B cell (primary cell): ENCODE data around the gene POMP. TPM values are rescaled to one million over a fixed set of nuclear protein-coding genes. Genes with fewer than 3 reads are reported as not detected.
A peak's percentile ranks its signal among the peaks of the same experiment; 100 is the strongest.

ENCODE experiments used
- ATAC-seq: fragments of 200-7000 bp; cut with Tn5 transposase; one replicate; pipeline ENCODE4 v1.10.0; 2021; ENCODE audit warnings: low read depth, mild to moderate bottlenecking, moderate number of reproducible peaks, moderate library complexity
- CTCF ChIA-PET: fragments of 350-600 bp; sonication (Branson Sonifier 250); formaldehyde crosslinking; loops from one replicate; lab custom pipeline; 2021; ENCODE audit warnings: antibody characterized with exemption, inconsistent platforms; lab: Charles Lee
- POLR2A ChIA-PET: fragments of 350-600 bp; sonication (Branson Sonifier 250); formaldehyde crosslinking; loops from one replicate; lab custom pipeline; 2021; ENCODE audit warnings: antibody characterized with exemption; lab: Charles Lee
- DNase-seq: peaks from one replicate; pipeline ENCODE4 v3.0.0; 2013
- H2AFZ ChIP-seq: 2 replicates; pipeline ENCODE4 v1.6.1; 2012; ENCODE audit warnings: mild to moderate bottlenecking, low read depth, low read length; ENCODE audit not compliant: insufficient read depth, poor library complexity, severe bottlenecking
- H3K27ac ChIP-seq, 2 donors: 1 replicate in 1 of 2; 2 replicates in 1 of 2; pipeline ENCODE4 v1.5.1; 2012 to 2013; ENCODE audit warnings: low read length in 2 of 2, mild to moderate bottlenecking in 2 of 2, moderate library complexity in 1 of 2
- H3K27me3 ChIP-seq, 4 experiments: fragments of 200-600 bp in 1 of 4; sonication (generic) in 1 of 4; replicated peaks in 1 of 4; 1 replicate in 2 of 4; 2 replicates in 2 of 4; pipeline versions ENCODE4 v1.6.1 to v1.7.0; 2013 to 2016; ENCODE audit warnings: low read length in 3 of 4, mild to moderate bottlenecking in 2 of 4, mixed read lengths in 1 of 4, moderate library complexity in 1 of 4; ENCODE audit not compliant: insufficient read depth in 4 of 4, control insufficient read depth in 3 of 4; ENCODE audit errors: control extremely low read depth in 1 of 4
- H3K36me3 ChIP-seq, 2 experiments: replicated peaks in 1 of 2; 1 replicate in 1 of 2; 2 replicates in 1 of 2; pipeline versions ENCODE4 v1.6.1 to v1.7.1; 2013; ENCODE audit warnings: low read length in 1 of 2; ENCODE audit not compliant: insufficient read depth in 2 of 2, control insufficient read depth in 1 of 2; ENCODE audit errors: control extremely low read depth in 1 of 2, extremely low read depth in 1 of 2
- H3K4me1 ChIP-seq, 2 donors: fragments of 200-600 bp in 1 of 2; sonication (generic) in 1 of 2; 1 replicate in 1 of 2; 2 replicates in 1 of 2; pipeline versions ENCODE4 v1.5.1 to v1.6.1; 2013 to 2017; ENCODE audit warnings: low read length in 2 of 2; ENCODE audit not compliant: control insufficient read depth in 2 of 2, insufficient read depth in 2 of 2
- H3K4me2 ChIP-seq: replicated peaks from 2 replicates; pipeline ENCODE3; 2012; ENCODE audit warnings: mild to moderate bottlenecking, low read depth, low read length; ENCODE audit not compliant: poor library complexity, severe bottlenecking
- H3K4me3 ChIP-seq, 5 experiments: fragments of 200-600 bp in 1 of 5; sonication (generic) in 1 of 5; 1 replicate in 3 of 5; 2 replicates in 2 of 5; pipeline versions ENCODE4 v1.5.1 to v1.7.0; 2011 to 2016; ENCODE audit warnings: low read length in 4 of 5, mild to moderate bottlenecking in 4 of 5, low read depth in 2 of 5, control low read depth in 1 of 5, moderate library complexity in 1 of 5; ENCODE audit not compliant: insufficient read depth in 1 of 5; ENCODE audit errors: control extremely low read depth in 1 of 5, extremely low read depth in 1 of 5
- H3K79me2 ChIP-seq: fragments of 200-600 bp; sonication (generic); one replicate; pipeline ENCODE4 v1.6.0; 2016; ENCODE audit warnings: low read length; ENCODE audit not compliant: control insufficient read depth, insufficient read depth
- H3K9ac ChIP-seq: fragments of 200-600 bp; sonication (generic); 2 replicates; pipeline ENCODE4 v1.6.1; 2017; ENCODE audit warnings: mild to moderate bottlenecking, low read length, moderate library complexity
- H3K9me3 ChIP-seq, 3 donors: one replicate each; pipeline versions ENCODE4 v1.6.1 to v1.7.1; 2013; ENCODE audit warnings: low read length in 2 of 3; ENCODE audit not compliant: control insufficient read depth in 2 of 3, insufficient read depth in 1 of 3; ENCODE audit errors: control extremely low read depth in 1 of 3
- H4K20me1 ChIP-seq: 2 replicates; pipeline ENCODE4 v1.6.0; 2012; ENCODE audit warnings: mild to moderate bottlenecking, low read length; ENCODE audit not compliant: insufficient read depth, control insufficient read depth, poor library complexity, severe bottlenecking
- H3K27ac Mint-ChIP-seq: one replicate; pipeline ENCODE4 v1.8.0; 2021; ENCODE audit warnings: mixed read lengths
- H3K27me3 Mint-ChIP-seq: one replicate; pipeline ENCODE4 v1.8.0; 2021; ENCODE audit warnings: mixed read lengths
- H3K4me1 Mint-ChIP-seq: one replicate; pipeline ENCODE4 v1.8.0; 2021; ENCODE audit warnings: mixed read lengths
- H3K4me3 Mint-ChIP-seq: one replicate; pipeline ENCODE4 v1.8.0; 2021; ENCODE audit warnings: mixed read lengths
- H3K9me3 Mint-ChIP-seq: one replicate; pipeline ENCODE4 v1.8.0; 2022; ENCODE audit warnings: mixed read lengths; ENCODE audit not compliant: insufficient read depth
- EZH2 ChIP-seq: IDR thresholded peaks from 2 replicates; pipeline ENCODE4 v1.6.1; 2012; ENCODE audit warnings: borderline replicate concordance, low read depth, mild to moderate bottlenecking, moderate library complexity, low read length; ENCODE audit not compliant: insufficient read depth, poor library complexity, severe bottlenecking
- whole genome bisulfite sequencing: methylation state at CpG from one replicate; pipeline ENCODE4 v1.1.5; 2013; ENCODE audit warnings: missing lambda C conversion rate; ENCODE audit not compliant: insufficient coverage; 5-methylcytosine and 5-hydroxymethylcytosine counted together
- intact Hi-C: fragments of 100-400 bp; cut with micrococcal nuclease; formaldehyde crosslinking; loops from one replicate; pipeline ENCODE4 v1.10.0; 2022
- polyA plus RNA-seq: library from polyadenylated mRNA; depleted of rRNA; stranded (reverse); fragments of >200 nt; gene quantifications from 2 replicates; pipeline ENCODE4 v1.2.3, GENCODE V29; 2012
- total RNA-seq, 2 donors: library from RNA; stranded (reverse); fragments of 120-200 nt in 1 of 2; gene quantifications; 1 replicate in 1 of 2; 2 replicates in 1 of 2; pipeline versions ENCODE4 v1.2.3 to v1.2.4, GENCODE V29; 2013 to 2022
- TF ChIP-seq, protein P1 (sequence below): fragments of 200-600 bp; IDR thresholded peaks from one replicate; pipeline ENCODE4 v1.8.0; 2022; ENCODE audit warnings: antibody characterized with exemption, mild to moderate bottlenecking

The POMP gene
- total and polyA plus RNA-seq, 2 donors (not counting 1 experiment from before 2014, with no cell fraction given): 14.0 to 28.7 TPM

DNA sequence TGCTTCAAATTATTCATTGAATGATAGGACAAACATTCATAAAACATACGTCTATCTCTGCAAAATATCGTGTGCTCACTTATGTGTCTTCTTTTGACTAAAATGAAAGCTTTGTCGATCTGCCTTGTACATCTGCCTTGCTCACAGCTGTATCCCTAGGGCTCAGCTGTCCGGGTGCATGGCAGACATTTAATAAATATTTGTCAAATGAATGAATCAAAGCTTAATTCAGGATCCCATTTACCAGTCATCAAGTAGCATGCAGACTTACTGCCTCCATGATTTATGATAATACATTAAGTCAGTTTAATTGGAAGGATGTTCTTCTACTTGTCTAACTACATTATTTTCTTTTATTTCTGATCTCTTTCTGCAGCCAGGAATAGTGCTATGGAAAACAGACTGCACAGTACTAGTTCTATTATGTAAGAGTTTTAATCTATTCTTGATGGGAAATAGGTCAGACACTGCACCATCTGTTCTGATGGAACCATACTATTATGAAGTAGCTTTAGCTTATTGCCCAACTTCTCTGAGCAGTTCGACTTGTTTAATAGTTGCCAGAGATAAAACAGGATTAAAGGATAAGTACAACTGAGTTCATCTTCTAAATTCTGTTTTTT lies 46.6 kb downstream of the POMP start:
- ChIA-PET CTCF (interaction anchor here (1.0 kb wide), 1 partner anchor 47 kb away, joined by 4 read pairs; the partner anchor contains the start of gene POMP), POLR2A (no interaction called here)
- peaks cover 19% of the 10 kb centered on the region for H3K4me1 Mint-ChIP-seq
- no peak overlapping the region for H3K27ac Mint-ChIP-seq
- Histone ChIP-seq H2AFZ (no peak overlapping the region), H4K20me1 (no peaks in the 10 kb centered on the region), H3K27me3 (no peaks in the 10 kb centered on the region), H3K79me2 (no peaks in the 10 kb centered on the region), H3K4me2 (no peak overlapping the region), H3K36me3 (peaks cover 18 to 56% of the 10 kb centered on the region in 2 experiments), H3K9ac (no peak overlapping the region), H3K4me1 (peaks cover 7 to 8% of the 10 kb centered on the region in 2 donors), H3K27ac (no peak overlapping the region), H3K4me3 (no peak overlapping the region), H3K9me3 (no peaks in the 10 kb centered on the region)
- TF ChIP-seq, protein P1, sequence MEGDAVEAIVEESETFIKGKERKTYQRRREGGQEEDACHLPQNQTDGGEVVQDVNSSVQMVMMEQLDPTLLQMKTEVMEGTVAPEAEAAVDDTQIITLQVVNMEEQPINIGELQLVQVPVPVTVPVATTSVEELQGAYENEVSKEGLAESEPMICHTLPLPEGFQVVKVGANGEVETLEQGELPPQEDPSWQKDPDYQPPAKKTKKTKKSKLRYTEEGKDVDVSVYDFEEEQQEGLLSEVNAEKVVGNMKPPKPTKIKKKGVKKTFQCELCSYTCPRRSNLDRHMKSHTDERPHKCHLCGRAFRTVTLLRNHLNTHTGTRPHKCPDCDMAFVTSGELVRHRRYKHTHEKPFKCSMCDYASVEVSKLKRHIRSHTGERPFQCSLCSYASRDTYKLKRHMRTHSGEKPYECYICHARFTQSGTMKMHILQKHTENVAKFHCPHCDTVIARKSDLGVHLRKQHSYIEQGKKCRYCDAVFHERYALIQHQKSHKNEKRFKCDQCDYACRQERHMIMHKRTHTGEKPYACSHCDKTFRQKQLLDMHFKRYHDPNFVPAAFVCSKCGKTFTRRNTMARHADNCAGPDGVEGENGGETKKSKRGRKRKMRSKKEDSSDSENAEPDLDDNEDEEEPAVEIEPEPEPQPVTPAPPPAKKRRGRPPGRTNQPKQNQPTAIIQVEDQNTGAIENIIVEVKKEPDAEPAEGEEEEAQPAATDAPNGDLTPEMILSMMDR: no peak
- no peak for TF ChIP-seq EZH2
- ATAC-seq: no peak
- H3K9me3 Mint-ChIP-seq: no peaks in the 10 kb centered on the region
- no peak overlapping the region for H3K4me3 Mint-ChIP-seq
- no peaks in the 10 kb centered on the region for H3K27me3 Mint-ChIP-seq
- no peak for DNase-seq
- intact Hi-C loops: no loop called here
- 100% methylated on average over 3 of the region's 5 CpGs for WGBS

DNA sequence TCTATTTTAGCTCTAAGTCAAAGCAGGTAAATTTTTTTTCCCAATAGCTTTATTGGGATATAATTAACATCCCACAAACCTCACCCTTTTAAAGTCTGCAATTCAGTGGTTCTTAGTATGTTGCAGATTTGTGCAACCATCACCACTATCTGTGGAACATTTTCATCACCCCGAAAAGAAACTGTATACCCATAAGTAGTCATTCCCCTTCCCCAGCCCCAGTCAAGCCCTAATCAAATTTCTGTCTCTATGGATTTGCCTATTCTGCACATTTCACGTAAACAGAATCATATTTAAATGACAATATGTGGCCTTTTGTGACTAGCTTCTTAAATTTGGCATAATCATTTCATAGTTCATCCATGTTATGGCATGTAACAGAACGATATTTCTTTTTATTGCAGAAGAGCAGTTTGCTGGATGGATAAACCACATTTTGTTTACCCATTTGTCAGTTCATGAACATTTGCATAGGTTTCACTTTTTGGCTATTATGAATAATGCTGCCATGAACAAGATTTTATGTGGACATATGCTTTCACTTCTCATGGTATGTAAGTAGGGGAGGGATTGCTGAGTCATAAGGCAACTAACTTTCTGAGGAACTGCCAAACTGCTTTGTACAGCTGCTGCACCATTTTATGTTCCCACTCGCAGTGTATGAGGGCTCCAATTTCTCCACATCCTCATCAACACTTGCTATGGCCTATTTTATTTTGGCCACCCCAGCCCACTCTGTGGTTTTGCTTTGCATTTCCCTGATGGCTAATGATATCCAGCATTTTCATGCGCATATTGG lies 48.9 kb downstream of the POMP start:
- H3K27ac ChIP-seq: no peak overlapping the region
- CTCF ChIA-PET: no interaction called here

More for the DNA sequence above, 48.9 kb downstream of the POMP start:
- peak overlapping the region; percentile 62 for H3K27ac Mint-ChIP-seq
- Histone ChIP-seq H3K9me3 (no peaks in the 10 kb centered on the region), H3K27me3 (no peaks in the 10 kb centered on the region), H2AFZ (no peak overlapping the region), H3K4me3 (no peak overlapping the region), H3K79me2 (peaks cover 4% of the 10 kb centered on the region), H3K4me1 (peaks cover 7 to 8% of the 10 kb centered on the region in 2 donors), H3K36me3 (peaks cover 18 to 40% of the 10 kb centered on the region in 2 experiments), H3K4me2 (peak overlapping the region; percentile 13), H4K20me1 (no peaks in the 10 kb centered on the region), H3K9ac (no peak overlapping the region)
- peaks cover 19% of the 10 kb centered on the region for H3K4me1 Mint-ChIP-seq
- H3K27me3 Mint-ChIP-seq: no peaks in the 10 kb centered on the region
- 44% methylated on average over 2 of the region's 5 CpGs for WGBS
- intact Hi-C loops: no loop called here
- POLR2A ChIA-PET: no interaction called here
- H3K4me3 Mint-ChIP-seq: peak overlapping the region; percentile 37
- H3K9me3 Mint-ChIP-seq: no peaks in the 10 kb centered on the region
- DNase-seq: peak; percentile 59
- TF ChIP-seq EZH2: no peak
- TF ChIP-seq, protein P1: no peak
- peak; percentile 80 for ATAC-seq
